Duodenal mucosa (tissue), 2 donors: ENCODE measurements around the gene SLC25A4.

Experiments used
- H3K27ac ChIP-seq: one replicate; pipeline ENCODE4 v1.7.0; 2013; ENCODE audit warnings: low read depth, low read length
- H3K27me3 ChIP-seq, 2 donors: one replicate each; pipeline ENCODE4 v1.7.0; 2013; ENCODE audit warnings: low read length in 2 of 2, control low read depth in 1 of 2; ENCODE audit not compliant: insufficient read depth in 2 of 2, control insufficient read depth in 1 of 2
- H3K36me3 ChIP-seq, 2 donors: one replicate each; pipeline ENCODE4 v1.7.0; 2013; ENCODE audit warnings: low read length in 2 of 2, control low read depth in 1 of 2; ENCODE audit not compliant: insufficient read depth in 2 of 2, control insufficient read depth in 1 of 2
- H3K4me1 ChIP-seq, 2 donors: one replicate each; pipeline ENCODE4 v1.7.0; 2013; ENCODE audit warnings: low read length in 2 of 2, control low read depth in 1 of 2; ENCODE audit not compliant: insufficient read depth in 2 of 2, control insufficient read depth in 1 of 2
- H3K4me3 ChIP-seq, 2 donors: one replicate each; pipeline ENCODE4 v1.7.0; 2013; ENCODE audit warnings: low read length in 2 of 2, low read depth in 1 of 2
- H3K9ac ChIP-seq, 2 donors: one replicate each; pipeline ENCODE4 v1.7.0; 2013; ENCODE audit warnings: low read length in 2 of 2, low read depth in 1 of 2
- H3K9me3 ChIP-seq, 2 donors: one replicate each; pipeline ENCODE4 v1.7.0; 2013; ENCODE audit warnings: low read length in 2 of 2, control low read depth in 1 of 2; ENCODE audit not compliant: control insufficient read depth in 1 of 2

SLC25A4 gene

DNA sequence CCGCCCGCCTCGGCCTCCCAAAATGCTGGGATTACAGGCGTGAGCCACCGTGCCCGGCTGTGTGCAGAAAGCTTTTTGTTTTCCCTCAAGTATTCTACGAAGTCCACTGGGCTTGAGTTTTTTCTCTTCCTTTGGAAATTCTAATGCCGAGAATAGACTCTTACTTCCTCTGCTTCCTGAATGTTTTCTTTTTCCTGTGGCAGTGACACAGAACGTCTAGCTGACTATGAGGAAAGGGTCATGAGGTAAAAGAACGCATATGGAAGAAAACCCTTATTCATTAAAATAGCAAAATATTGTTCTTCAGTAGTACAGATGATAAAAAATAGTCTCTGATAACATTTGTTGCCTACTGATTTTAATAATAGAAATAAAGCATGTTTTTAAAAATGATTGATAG, 4.9 kb upstream of the SLC25A4 start:
- no peak overlapping the region for H3K27ac ChIP-seq
- no peaks in the 10 kb centered on the region for H3K9me3 ChIP-seq
- H3K4me1 ChIP-seq, result peaks cover 5 to 6% of the 10 kb centered on the region in 2 donors

DNA sequence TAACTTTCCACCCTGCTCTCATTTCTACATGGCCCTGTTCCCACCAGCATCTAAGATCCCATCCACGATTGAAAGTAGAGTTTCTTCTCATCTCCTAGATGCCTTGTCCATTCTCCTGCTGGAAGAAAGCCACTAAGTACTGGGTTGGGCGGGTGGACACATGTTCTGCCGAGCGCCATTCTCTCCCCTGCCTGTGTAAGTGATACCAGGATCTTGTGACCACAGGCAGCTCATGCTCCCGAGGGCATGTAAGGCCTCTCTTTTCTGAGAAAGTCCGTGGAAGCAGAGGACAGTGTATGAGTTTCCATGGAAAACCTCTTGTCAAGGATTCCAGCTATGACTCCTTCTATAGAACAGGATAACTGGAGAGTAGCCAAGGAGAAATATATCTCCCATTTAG, 3.3 kb upstream of the SLC25A4 start:
- Histone ChIP-seq H3K9me3 (no peaks in the 10 kb centered on the region), H3K36me3 (no peaks in the 10 kb centered on the region), H3K27ac (no peak overlapping the region), H3K9ac (no peak overlapping the region), H3K4me3 (no peak overlapping the region), H3K27me3 (peaks cover 0 to 3% of the 10 kb centered on the region in 2 donors), H3K4me1 (peaks cover 6 to 11% of the 10 kb centered on the region in 2 donors)

More for the DNA sequence above, 4.9 kb upstream of the SLC25A4 start:
- no peak overlapping the region for H3K9ac ChIP-seq
- peaks cover 0 to 3% of the 10 kb centered on the region in 2 donors for H3K27me3 ChIP-seq
- no peak overlapping the region for H3K4me3 ChIP-seq
- no peaks in the 10 kb centered on the region for H3K36me3 ChIP-seq

DNA sequence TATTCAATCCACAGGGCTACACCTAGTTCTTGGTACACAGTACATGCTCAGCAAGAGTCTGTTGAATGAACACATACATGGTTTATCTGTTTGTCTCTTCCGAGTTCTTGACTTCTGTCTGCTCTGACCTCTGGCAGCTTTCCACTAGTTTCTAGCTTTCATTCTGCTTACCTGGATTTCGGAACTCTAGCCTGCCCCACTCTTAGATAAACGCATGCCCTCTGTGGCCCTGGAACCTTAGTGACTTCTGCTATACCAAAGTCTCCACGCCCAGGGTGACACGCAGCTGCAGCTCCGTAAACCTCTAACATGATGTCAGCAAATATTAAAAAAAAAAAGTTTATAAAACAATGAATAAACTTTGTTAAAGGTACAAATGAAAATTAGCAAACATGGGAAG, 1.3 kb upstream of the SLC25A4 start:
- Histone ChIP-seq H3K9ac (no peak overlapping the region), H3K36me3 (peaks cover 0 to 3% of the 10 kb centered on the region in 2 donors), H3K27ac (no peak overlapping the region), H3K4me3 (no peak overlapping the region), H3K9me3 (no peaks in the 10 kb centered on the region), H3K4me1 (peaks cover 9 to 11% of the 10 kb centered on the region in 2 donors), H3K27me3 (peaks cover 0 to 3% of the 10 kb centered on the region in 2 donors)

DNA sequence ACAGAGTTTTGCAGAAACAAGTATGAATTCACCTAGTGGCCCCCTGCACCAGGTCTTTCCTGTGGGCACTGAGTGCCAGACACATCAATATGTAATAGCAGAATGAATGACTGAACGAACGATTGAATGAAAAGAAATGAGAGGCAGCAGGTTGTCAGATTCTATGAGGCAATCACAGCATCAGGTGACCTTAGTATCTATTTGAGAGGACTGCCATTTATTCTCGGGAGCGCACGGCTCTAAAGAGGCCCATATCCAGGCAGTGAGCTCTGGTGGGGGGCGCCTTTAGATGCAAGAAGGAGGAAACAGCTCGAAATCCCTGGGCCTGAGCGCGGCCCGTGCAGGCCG, 528 bp upstream of the SLC25A4 start:
- H3K9ac ChIP-seq, result peak overlapping the region; percentile 57 to 69
- H3K36me3 ChIP-seq, result peaks cover 0 to 3% of the 10 kb centered on the region in 2 donors
- H3K4me1 ChIP-seq, result peaks cover 9 to 11% of the 10 kb centered on the region in 2 donors
- H3K27me3 ChIP-seq, result peaks cover 0 to 3% of the 10 kb centered on the region in 2 donors
- peak overlapping the region; percentile 68 for H3K27ac ChIP-seq
- H3K9me3 ChIP-seq, result no peaks in the 10 kb centered on the region
- H3K4me3 ChIP-seq, result peak overlapping the region; percentile 76 to 78

DNA sequence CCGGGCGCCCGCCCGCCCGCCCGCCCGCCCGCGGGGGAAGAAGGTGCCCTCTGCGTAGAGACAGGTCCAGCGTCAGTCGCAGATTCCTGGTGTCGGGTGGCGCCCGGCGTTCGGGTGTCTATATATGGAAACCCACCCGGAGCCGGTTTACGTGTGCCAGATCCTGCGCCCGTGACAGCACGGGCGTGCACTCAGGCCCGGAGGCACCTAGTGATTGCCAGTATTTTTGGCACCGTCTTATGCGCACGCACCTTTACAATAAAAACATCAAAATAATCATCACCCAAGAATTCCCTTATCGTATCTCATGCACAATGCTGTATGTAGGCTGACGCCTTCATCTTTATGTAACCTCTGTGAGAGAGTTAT, 519 bp downstream of the SLC25A4 start:
- Histone ChIP-seq H3K4me3 (peak overlapping the region; percentile 65 to 78), H3K27me3 (peaks cover 0 to 3% of the 10 kb centered on the region in 2 donors), H3K4me1 (peaks cover 9 to 11% of the 10 kb centered on the region in 2 donors), H3K36me3 (peaks cover 0 to 3% of the 10 kb centered on the region in 2 donors), H3K9ac (peak overlapping the region; percentile 4 to 57), H3K9me3 (no peaks in the 10 kb centered on the region), H3K27ac (no peak overlapping the region)

DNA sequence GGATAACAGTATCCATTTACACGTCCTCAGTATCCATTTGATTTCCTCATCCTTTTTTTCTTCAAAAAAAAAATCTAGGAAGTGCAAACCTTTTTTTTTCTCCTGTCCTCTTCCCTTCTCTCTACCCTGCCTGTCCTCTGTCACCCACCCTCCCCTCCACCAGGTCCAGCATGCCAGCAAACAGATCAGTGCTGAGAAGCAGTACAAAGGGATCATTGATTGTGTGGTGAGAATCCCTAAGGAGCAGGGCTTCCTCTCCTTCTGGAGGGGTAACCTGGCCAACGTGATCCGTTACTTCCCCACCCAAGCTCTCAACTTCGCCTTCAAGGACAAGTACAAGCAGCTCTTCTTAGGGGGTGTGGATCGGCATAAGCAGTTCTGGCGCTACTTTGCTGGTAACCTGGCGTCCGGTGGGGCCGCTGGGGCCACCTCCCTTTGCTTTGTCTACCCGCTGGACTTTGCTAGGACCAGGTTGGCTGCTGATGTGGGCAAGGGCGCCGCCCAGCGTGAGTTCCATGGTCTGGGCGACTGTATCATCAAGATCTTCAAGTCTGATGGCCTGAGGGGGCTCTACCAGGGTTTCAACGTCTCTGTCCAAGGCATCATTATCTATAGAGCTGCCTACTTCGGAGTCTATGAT, 1.7 kb downstream of the SLC25A4 start:
- Histone ChIP-seq H3K9ac (no peak overlapping the region), H3K27ac (no peak overlapping the region), H3K4me1 (peaks cover 9 to 11% of the 10 kb centered on the region in 2 donors), H3K27me3 (peaks cover 0 to 1% of the 10 kb centered on the region in 2 donors), H3K9me3 (no peaks in the 10 kb centered on the region), H3K4me3 (no peak overlapping the region), H3K36me3 (peaks cover 0 to 9% of the 10 kb centered on the region in 2 donors)

DNA sequence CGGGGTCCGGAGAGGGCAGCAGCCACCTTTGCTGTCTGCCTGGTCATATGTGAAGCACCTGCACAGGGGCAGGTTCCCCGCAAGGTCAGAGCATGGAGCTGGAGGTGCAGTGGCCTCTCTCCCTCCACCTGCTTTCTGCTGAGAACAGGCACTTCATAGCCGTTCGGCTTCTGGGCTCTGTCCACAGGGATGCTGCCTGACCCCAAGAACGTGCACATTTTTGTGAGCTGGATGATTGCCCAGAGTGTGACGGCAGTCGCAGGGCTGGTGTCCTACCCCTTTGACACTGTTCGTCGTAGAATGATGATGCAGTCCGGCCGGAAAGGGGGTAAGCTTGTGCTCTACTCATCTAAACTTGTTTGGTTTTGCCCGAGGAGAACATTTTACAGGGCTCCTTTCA, 2.5 kb downstream of the SLC25A4 start:
- Histone ChIP-seq H3K9me3 (no peaks in the 10 kb centered on the region), H3K36me3 (peaks cover 0 to 9% of the 10 kb centered on the region in 2 donors), H3K27ac (no peak overlapping the region), H3K9ac (no peak overlapping the region), H3K27me3 (no peaks in the 10 kb centered on the region), H3K4me3 (no peak overlapping the region), H3K4me1 (peaks cover 9 to 11% of the 10 kb centered on the region in 2 donors)

DNA sequence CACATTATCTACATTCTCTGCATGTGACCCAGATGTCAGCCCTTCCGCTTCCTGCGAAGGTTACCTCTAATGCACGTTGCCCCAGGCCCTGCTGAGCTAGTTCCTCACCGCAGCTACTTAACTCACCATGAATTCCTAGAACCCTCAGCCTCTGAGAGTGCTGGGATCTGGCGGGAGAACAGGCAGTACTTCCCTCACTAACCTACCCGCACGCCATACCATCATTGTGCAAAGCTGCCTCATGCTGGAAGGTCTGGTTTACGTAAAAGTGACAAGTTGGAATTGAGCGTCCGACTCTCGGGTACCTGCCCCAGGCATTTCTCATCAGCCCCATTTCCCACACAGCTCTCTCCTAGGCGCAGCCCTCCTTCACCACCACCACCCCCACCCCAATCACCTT, 6.3 kb downstream of the SLC25A4 start:
- Histone ChIP-seq H3K4me3 (no peak overlapping the region), H3K27me3 (no peaks in the 10 kb centered on the region), H3K4me1 (peaks cover 0 to 3% of the 10 kb centered on the region in 2 donors), H3K27ac (no peak overlapping the region), H3K9ac (no peak overlapping the region), H3K9me3 (no peaks in the 10 kb centered on the region), H3K36me3 (peaks cover 0 to 9% of the 10 kb centered on the region in 2 donors)

DNA sequence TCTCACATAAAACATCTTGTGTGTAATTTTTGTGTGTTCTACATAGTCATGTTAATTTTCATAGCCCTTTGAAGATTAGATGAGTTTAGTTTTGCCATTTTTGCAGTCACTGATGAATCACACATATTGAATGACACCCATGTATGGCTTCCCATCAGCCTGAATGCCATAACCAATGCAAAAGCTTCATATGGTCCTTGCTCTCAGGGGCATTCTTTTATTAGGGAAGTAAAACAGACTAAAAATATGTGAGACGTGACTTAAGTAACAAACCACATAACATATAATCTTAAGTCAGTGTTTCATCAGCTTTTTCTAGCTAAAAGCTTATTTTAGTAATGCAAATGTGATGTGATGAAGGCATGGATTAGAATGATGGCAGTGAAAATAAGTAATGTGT, 8.2 kb downstream of the SLC25A4 start:
- Histone ChIP-seq H3K9me3 (no peaks in the 10 kb centered on the region), H3K9ac (no peak overlapping the region), H3K4me1 (no peaks in the 10 kb centered on the region), H3K27ac (no peak overlapping the region), H3K27me3 (no peaks in the 10 kb centered on the region), H3K36me3 (peaks cover 0 to 6% of the 10 kb centered on the region in 2 donors), H3K4me3 (no peak overlapping the region)

DNA sequence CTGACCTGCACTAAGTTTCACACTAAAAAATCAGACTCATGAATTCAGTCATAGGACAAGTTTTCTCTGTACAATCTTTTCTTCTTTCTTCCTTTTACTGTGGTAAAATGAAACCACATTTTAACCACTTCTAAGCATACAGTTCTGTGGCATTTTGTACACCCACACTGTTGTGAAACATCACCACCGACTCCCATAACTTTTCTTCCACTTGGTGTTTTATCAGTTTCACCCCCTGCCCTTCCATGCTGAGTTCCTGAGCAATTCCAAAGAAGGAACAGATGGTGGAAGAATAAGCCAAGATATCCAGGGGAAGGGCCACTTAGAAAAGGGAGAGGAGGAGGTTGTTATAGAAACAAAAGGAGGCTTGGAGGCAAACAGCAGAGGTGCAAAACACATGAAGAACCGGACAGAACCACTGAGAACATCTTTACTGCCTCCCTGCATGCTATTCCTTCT, 22.6 kb downstream of the SLC25A4 start:
- Histone ChIP-seq H3K36me3 (peaks cover 5 to 14% of the 10 kb centered on the region in 2 donors), H3K4me3 (no peak overlapping the region), H3K27me3 (no peaks in the 10 kb centered on the region), H3K4me1 (peaks cover 0 to 5% of the 10 kb centered on the region in 2 donors), H3K27ac (no peak overlapping the region), H3K9me3 (no peaks in the 10 kb centered on the region), H3K9ac (no peak overlapping the region)
